Measurements from ENCODE around the gene RIC8A. TPM values are rescaled to one million over a fixed set of nuclear protein-coding genes. Genes with fewer than 3 reads are reported as not detected.

The RIC8A gene
- total RNA-seq, 4 donors from 2014 or later = 69.0 to 118 (median 101) TPM

GRCh38 chr11:200224-201003 lies 7.1 kb upstream of the RIC8A start:
- no peaks in the 10 kb centered on the region for H3K27me3 ChIP-seq
- peaks cover 0 to 37% (median 5%) of the 10 kb centered on the region in 4 donors for H3K4me1 ChIP-seq
- no peak for DNase-seq (ENCODE audit: low spot score in 2 of 2)
- TF ChIP-seq EP300 (IDR thresholded peaks at IDR 0.05) = no peak
- no peak for TF ChIP-seq POLR2A (IDR thresholded peaks at IDR 0.05)
- TF ChIP-seq CTCF (IDR thresholded peaks at IDR 0.05) = no peak
- H3K27ac ChIP-seq = no peak overlapping the region
- no peaks in the 10 kb centered on the region for H3K9me3 ChIP-seq
- WGBS, 2 donors = 80 to 90% methylated on average over 7 to 13 of the region's 13 CpGs
- no peak overlapping the region for H3K4me3 ChIP-seq
- peaks cover 0 to 56% (median 3%) of the 10 kb centered on the region in 3 donors for H3K36me3 ChIP-seq

- Histone ChIP-seq H3K4me3 (no peak overlapping the region), H3K36me3 (peaks cover 0 to 59% (median 3%) of the 10 kb centered on the region in 3 donors), H3K27ac (no peak overlapping the region), H3K4me1 (peaks cover 3 to 48% (median 15%) of the 10 kb centered on the region in 4 donors), H3K9me3 (no peaks in the 10 kb centered on the region), H3K27me3 (no peaks in the 10 kb centered on the region)
- DNase-seq (ENCODE audit: low spot score in 2 of 2) = no peak
- TF ChIP-seq CTCF (IDR thresholded peaks at IDR 0.05) (no peak), POLR2A (IDR thresholded peaks at IDR 0.05) (no peak), EP300 (IDR thresholded peaks at IDR 0.05) (no peak)
- 62 to 65% methylated on average over 15 of the region's 15 CpGs for WGBS, 2 donors
Measured at GRCh38 chr11:201966-202365, 5.5 kb upstream of the RIC8A start.

- Histone ChIP-seq H3K27me3 (no peaks in the 10 kb centered on the region), H3K27ac (no peak overlapping the region), H3K4me1 (peaks cover 3 to 48% (median 15%) of the 10 kb centered on the region in 4 donors), H3K36me3 (peaks cover 0 to 59% (median 3%) of the 10 kb centered on the region in 3 donors), H3K9me3 (no peaks in the 10 kb centered on the region), H3K4me3 (no peak overlapping the region)
- no peak for TF ChIP-seq POLR2A (IDR thresholded peaks at IDR 0.05)
- TF ChIP-seq CTCF (IDR thresholded peaks at IDR 0.05) = no peak
- TF ChIP-seq EP300 (IDR thresholded peaks at IDR 0.05) = no peak
- WGBS, 2 donors = 74 to 83% methylated on average over 8 of the region's 8 CpGs
- no peak for DNase-seq (ENCODE audit: low spot score in 2 of 2)
Measured at GRCh38 chr11:202490-202889, 5.0 kb upstream of the RIC8A start.

DNA sequence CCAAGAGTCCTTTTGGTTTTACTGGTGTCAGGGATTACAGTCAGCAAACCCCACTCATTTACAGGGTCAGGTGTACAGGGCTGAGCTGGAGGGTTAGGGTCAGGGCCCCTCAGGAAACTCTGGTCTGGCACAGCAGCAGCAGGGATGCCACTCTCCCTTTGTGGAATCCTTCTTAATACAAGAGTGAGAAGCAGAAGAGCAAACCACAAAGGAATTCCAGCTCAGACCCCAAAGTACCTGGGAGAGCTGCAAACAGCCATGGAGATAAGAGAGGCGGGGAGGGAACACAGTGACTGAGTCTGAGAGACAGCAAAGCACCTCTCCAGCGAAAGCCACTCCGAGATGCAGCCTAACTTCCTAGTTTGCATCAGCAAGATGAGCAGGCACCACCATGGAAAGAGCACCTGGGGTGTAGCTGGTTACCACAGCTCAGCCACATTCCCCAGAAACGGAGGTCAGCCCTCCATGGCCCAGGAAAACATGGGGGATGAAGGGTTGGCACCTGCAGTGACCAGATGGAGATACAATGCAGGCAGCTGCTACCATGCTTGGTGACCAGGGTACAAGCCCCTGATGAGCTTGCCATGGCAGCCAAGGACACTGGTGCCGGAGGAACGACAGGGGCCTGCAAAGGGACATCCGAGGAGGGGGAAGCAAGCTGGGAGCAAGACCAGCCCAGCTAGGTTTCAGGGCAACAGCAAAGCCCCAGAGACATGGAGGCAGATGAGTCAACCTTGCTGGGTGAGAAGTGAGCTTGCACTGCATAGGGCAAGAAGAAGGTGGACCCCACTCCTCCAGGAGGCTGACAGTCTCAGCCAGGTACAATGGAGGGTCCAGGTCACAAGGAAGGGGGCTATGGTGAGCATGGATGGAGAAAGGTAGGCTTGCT lies 4.2 kb upstream of the RIC8A start:
- no peak for DNase-seq (ENCODE audit: low spot score in 2 of 2)

More for the DNA sequence above, 4.2 kb upstream of the RIC8A start:
- Histone ChIP-seq H3K4me3 (no peak overlapping the region), H3K9me3 (no peaks in the 10 kb centered on the region), H3K27ac (no peak overlapping the region), H3K4me1 (peaks cover 3 to 48% (median 15%) of the 10 kb centered on the region in 4 donors), H3K27me3 (no peaks in the 10 kb centered on the region), H3K36me3 (peaks cover 0 to 59% (median 3%) of the 10 kb centered on the region in 3 donors)
- 85 to 89% methylated on average over 7 of the region's 7 CpGs for WGBS, 2 donors
- no peak for TF ChIP-seq EP300 (IDR thresholded peaks at IDR 0.05)
- TF ChIP-seq POLR2A (IDR thresholded peaks at IDR 0.05) = no peak
- TF ChIP-seq CTCF (IDR thresholded peaks at IDR 0.05) = no peak
